Activated effector memory CD4-positive, alpha-beta T cell treated with Interleukin-2 at 50 U/mL for 16 hours (primary cell): Measurements from ENCODE around the gene HS3ST3B1.

Source experiments
- DNase-seq: peaks from one replicate; pipeline ENCODE4 v3.0.0-alpha.2; 2020

Gene HS3ST3B1

DNA sequence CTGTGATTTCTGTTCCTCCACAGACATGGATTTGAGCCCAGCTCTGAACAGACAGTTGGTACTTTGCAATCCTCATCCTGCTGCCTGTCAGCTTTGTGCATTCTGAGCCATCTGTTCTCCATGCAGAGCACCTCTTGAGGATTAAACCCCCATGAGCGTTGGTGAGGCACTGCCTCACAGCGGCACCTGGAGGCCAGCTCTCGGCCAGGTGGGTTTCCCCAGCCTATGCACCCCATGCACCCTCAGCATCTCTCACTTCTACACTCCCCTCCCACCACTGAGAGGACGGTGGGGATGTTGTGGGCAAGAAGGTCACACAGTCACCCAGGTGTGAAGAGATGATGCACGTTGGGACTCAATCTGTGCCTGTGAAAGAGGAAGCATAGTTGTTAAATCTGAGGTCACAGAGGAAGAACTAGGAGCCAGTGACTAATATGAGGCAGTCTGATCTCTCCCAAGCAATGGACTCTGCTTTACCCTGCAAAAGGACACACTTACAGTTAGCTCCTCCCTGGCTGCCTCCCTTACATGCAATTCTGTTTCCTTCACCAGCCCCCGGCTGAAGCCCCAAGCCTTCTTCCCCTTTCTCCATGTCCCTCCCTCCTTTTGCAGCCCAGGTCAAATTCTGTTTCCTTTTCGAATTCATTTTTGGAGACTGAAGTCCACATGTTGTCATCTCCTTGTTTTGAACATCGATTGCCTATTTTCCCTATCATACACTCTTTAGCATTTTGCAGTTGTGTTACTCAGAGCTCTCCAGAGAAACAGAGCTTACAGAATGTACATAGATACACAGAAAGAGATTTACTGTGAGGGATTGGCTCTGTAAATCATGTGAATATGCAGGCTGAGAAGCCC is 58.5 kb downstream of the HS3ST3B1 start:
- no peak for DNase-seq

DNA sequence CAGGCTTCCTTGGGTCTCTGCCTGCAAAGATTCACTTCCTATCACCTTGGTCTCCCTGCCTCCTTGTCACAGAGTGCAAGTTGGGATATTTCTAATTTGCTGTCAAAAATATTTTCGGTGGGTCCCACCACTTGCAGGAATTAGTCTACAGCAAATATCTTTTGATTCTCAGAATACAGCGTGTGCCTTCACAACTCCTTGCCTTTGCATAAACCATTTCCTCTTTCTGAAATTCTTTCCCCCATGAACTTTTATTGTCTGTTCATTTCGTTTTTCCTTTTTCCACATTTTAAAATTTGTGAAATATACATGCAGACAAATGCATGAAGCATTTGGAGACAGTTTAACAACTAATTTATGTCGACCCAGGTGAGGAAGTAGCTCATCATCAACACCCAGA is 60.0 kb downstream of the HS3ST3B1 start:
- no peak for DNase-seq

DNA sequence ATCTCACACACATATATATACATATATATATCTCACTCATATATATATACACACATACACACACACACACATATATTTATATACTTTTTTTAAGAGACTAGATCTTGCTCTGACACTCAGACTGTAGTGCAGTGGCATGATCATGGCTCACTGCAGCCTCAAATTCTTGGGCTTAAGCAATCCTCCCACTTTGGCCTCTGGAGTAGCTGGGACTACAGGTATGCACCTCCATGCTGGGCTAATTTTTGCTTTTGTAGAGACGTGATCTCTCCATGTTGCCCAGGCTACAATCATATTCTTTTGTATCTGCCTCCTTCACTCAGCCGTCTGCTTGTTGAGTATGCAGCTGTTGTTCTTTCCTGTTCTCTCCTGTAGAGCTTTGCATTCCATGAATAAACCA is 60.6 kb downstream of the HS3ST3B1 start:
- no peak for DNase-seq

GRCh38 chr17:14361945-14362508 is 61.1 kb downstream of the HS3ST3B1 start:
- DNase-seq = no peak

- no peak for DNase-seq
Measured at GRCh38 chr17:14366199-14366598, 65.3 kb downstream of the HS3ST3B1 start.

GRCh38 chr17:14372461-14372860 is 71.6 kb downstream of the HS3ST3B1 start:
- no peak for DNase-seq

DNA sequence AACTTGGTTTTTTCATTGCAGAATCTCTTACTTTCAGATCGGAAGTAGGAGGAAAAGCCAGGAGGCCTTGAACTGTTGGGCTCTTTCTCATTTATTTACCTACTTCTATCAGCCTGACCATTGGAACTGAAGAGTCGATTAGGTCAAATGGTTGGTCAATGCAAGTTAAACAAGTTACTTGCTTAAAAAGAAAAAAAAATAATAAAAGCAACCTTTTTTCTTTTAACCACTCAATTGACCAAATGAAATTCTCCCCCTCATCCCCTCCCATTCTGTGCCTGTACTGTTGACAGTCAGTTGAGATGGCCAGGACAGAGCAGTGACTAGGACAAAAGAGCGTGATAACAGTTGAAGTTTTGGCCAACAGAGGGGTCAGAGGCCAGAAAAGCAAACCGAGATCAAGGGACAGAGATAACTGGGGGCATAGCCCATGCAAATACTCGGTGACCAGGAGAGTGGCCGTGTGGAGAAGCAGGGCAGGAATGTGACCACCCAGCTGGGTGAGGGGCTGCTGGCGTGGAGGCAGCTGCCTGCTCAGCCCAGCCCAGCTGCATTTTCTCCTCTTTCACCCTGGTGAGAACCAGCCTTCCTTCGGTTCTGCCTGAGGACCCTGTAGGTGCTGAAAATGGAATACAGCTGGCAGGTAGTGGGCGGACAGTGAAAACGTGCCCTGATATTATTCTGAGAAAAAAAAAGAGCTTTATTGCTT is 72.2 kb downstream of the HS3ST3B1 start:
- no peak for DNase-seq

- no peak for DNase-seq
Measured at GRCh38 chr17:14373614-14374259, 72.9 kb downstream of the HS3ST3B1 start.

DNA sequence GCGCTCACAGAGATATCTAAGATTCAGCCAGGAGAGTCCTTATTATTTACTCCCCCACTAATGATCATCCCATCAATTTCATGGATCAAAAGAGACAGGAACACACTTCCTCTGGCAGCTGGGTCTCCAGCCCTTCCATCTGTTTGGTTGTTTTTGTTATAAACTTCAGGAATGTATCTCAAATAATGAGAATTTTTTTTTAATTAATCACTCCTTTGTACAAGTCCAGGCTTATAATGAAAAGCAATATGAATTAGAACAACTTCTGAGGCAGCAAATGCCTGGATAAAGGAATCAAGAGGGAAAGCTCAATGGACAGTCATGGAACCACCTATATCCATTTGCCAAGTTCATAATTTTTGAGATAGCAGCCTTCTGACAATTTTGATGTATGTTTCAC is 73.4 kb downstream of the HS3ST3B1 start:
- no peak for DNase-seq

DNA sequence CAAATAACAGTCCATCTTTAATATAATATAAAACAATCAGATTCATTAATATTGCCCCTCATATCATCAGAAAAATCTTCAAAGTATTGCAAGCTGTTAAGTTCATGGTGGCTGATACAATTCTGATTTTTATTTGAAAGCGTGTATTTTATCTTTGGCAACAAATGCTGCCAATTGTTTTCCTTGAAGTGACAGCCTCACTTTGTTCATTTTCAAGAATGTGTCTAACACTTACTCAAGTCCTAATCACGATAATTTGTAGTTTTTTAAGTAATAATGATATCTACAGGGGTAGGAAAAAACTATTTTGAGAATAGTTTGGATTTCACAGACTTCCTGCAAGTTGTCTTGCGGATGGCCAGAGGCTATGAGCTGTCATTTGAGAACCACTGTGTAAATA is 75.8 kb downstream of the HS3ST3B1 start:
- DNase-seq = no peak

DNA sequence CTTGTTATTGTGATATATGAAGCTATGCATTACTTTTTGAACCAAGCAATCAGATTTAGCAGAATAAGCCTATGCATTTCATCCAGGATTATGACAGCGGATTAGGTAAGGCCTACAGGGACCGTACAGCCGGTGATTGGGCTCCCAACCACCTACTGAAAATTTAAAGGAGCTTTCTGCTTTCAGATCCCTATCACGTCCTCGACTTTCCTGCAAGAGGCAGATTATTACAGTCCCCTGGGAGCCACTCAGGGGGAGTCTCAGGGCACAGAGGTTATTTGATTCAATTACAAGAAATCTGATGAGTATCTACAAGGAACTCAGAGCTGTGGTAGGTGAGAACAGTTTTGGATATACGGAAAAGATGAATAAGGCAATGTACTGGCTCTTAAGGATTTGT is 80.7 kb downstream of the HS3ST3B1 start:
- DNase-seq = no peak

- DNase-seq = no peak
Measured at GRCh38 chr17:14387036-14387435, 86.2 kb downstream of the HS3ST3B1 start.

DNA sequence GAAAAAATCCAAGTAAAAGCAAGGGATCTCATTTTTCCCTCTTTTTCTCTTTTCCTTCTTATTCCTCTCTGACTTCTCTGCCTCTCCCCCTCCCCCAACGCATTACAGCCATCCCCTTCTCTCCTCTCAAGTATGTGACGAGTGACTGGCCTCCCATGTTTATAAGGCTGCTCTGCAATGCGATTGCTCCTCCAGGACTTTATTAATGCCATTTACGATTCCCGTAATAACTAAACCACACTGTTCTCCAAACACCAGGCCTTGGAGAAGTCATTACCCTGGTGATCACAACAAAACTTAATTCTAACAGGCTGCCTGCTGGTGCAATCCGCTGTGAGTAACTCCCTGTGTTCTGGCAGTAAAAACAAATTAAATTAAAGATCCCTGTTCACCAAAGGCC is 88.8 kb downstream of the HS3ST3B1 start:
- DNase-seq = no peak

- DNase-seq = no peak
Measured at GRCh38 chr17:14393723-14394122, 92.8 kb downstream of the HS3ST3B1 start.

GRCh38 chr17:14395255-14395654 is 94.4 kb downstream of the HS3ST3B1 start:
- DNase-seq = no peak

GRCh38 chr17:14396547-14396946 is 95.7 kb downstream of the HS3ST3B1 start:
- DNase-seq = no peak

DNA sequence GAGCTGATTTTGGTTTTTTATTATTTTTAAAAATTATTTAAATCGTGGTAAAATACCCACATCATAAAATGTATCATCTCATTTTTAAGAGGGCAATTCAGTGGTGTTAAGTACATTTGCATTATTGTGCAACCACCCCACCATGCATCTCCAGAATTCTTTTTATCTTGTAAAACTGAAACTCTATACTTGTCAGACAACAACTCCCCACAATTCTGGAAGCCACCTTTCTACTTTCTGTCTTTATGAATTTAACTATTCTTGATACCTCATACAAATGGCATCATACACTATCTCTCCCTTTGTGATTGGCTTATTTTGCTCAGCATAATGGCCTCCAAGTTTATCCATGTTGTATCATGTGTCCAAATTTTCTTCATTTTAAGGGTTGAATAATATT is 97.9 kb downstream of the HS3ST3B1 start:
- no peak for DNase-seq
